SK-N-SH treated with all-trans-retinoic acid at 6 μM for 48 hours (cell line): ENCODE data around the gene CD163L1.

Experiments
- ATAC-seq: fragments of 200-7000 bp; cut with Tn5 transposase; 3 replicates; pipeline ENCODE4 v1.9.1; 2020; ENCODE audit warnings: mild to moderate bottlenecking, moderate library complexity
- ARNTL ChIP-seq: fragments of 450-650 bp; formaldehyde crosslinking; IDR thresholded peaks from 2 replicates; pipeline ENCODE4 v1.5.0; 2020; ENCODE audit warnings: low read depth, mild to moderate bottlenecking, moderate library complexity, borderline replicate concordance
- BACH2 ChIP-seq: fragments of 250-450 bp; sonication (Bioruptor Pico); IDR thresholded peaks from 2 replicates; pipeline ENCODE4 v1.9.0; 2021; ENCODE audit warnings: mild to moderate bottlenecking, borderline replicate concordance
- CSDC2 ChIP-seq: fragments of 250-450 bp; sonication (Bioruptor Pico); IDR thresholded peaks from 2 replicates; pipeline ENCODE4 v1.5.0; 2020; ENCODE audit warnings: mild to moderate bottlenecking, moderate library complexity
- CSRNP3 ChIP-seq: fragments of 250-450 bp; sonication (Bioruptor Pico); IDR thresholded peaks from 2 replicates; pipeline ENCODE4 v1.5.1; 2021; ENCODE audit warnings: mild to moderate bottlenecking, moderate library complexity
- ESRRG ChIP-seq: fragments of 250-450 bp; sonication (Bioruptor Pico); IDR thresholded peaks from 2 replicates; pipeline ENCODE4 v1.6.1; 2021; ENCODE audit warnings: mild to moderate bottlenecking
- GLIS3 ChIP-seq: fragments of 250-450 bp; sonication (Bioruptor Pico); IDR thresholded peaks from 2 replicates; pipeline ENCODE4 v1.5.0; 2020; ENCODE audit warnings: mild to moderate bottlenecking, moderate library complexity
- ISL1 ChIP-seq: fragments of 250-450 bp; sonication (Bioruptor Pico); IDR thresholded peaks from 2 replicates; pipeline ENCODE4 v2.1.2; 2022; ENCODE audit warnings: mild to moderate bottlenecking, moderate library complexity
- OSR1 ChIP-seq: fragments of 250-450 bp; sonication (Bioruptor Pico); IDR thresholded peaks from 2 replicates; pipeline ENCODE4 v1.8.0; 2022; ENCODE audit warnings: moderate library complexity, mild to moderate bottlenecking, inconsistent platforms
- PPARA ChIP-seq: fragments of 250-450 bp; sonication (Bioruptor Pico); IDR thresholded peaks from 2 replicates; pipeline ENCODE4 v1.5.0; 2020; ENCODE audit warnings: mild to moderate bottlenecking, borderline replicate concordance
- RARB ChIP-seq: fragments of 250-450 bp; sonication (Bioruptor Pico); IDR thresholded peaks from 2 replicates; pipeline ENCODE4 v1.8.0; 2021; ENCODE audit warnings: mild to moderate bottlenecking, moderate library complexity
- SNAI2 ChIP-seq: fragments of 250-450 bp; sonication (Bioruptor Pico); IDR thresholded peaks from 2 replicates; pipeline ENCODE4 v1.5.0; 2020; ENCODE audit warnings: mild to moderate bottlenecking, moderate library complexity
- TCF4 ChIP-seq: fragments of 250-450 bp; sonication (Bioruptor Pico); IDR thresholded peaks from 2 replicates; pipeline ENCODE4 v1.8.0; 2021; ENCODE audit warnings: mild to moderate bottlenecking, moderate library complexity, borderline replicate concordance
- TOX ChIP-seq: fragments of 250-450 bp; sonication (Bioruptor Pico); IDR thresholded peaks from 2 replicates; pipeline ENCODE4 v1.8.0; 2021; ENCODE audit warnings: mild to moderate bottlenecking, moderate library complexity, borderline replicate concordance
- TSHZ2 ChIP-seq: fragments of 250-450 bp; sonication (Bioruptor Pico); IDR thresholded peaks from 2 replicates; pipeline ENCODE4 v1.5.0; 2020; ENCODE audit warnings: mild to moderate bottlenecking, moderate library complexity
- ZC3H10 ChIP-seq: fragments of 250-450 bp; sonication (Bioruptor Pico); IDR thresholded peaks from 2 replicates; pipeline ENCODE4 v1.5.1; 2021; ENCODE audit warnings: mild to moderate bottlenecking, moderate library complexity
- ZFP3 ChIP-seq: fragments of 250-450 bp; sonication (Bioruptor Pico); IDR thresholded peaks from 2 replicates; pipeline ENCODE4 v1.5.0; 2020; ENCODE audit warnings: mild to moderate bottlenecking, moderate library complexity
- ZFP30 ChIP-seq: fragments of 450-650 bp; formaldehyde crosslinking; IDR thresholded peaks from 2 replicates; pipeline ENCODE4 v1.5.0; 2022; ENCODE audit warnings: mild to moderate bottlenecking, moderate library complexity
- ZNF565 ChIP-seq: fragments of 450-650 bp; formaldehyde crosslinking; conservative IDR thresholded peaks from 2 replicates; pipeline ENCODE4 v1.5.0; 2020; ENCODE audit warnings: low read depth, mild to moderate bottlenecking, moderate library complexity
- ZNF70 ChIP-seq: fragments of 450-650 bp; formaldehyde crosslinking; IDR thresholded peaks from 2 replicates; pipeline ENCODE4 v1.5.0; 2020; ENCODE audit warnings: mild to moderate bottlenecking, moderate library complexity
- ZNF8 ChIP-seq: fragments of 450-650 bp; formaldehyde crosslinking; IDR thresholded peaks from 2 replicates; pipeline ENCODE4 v1.5.0; 2020; ENCODE audit warnings: mild to moderate bottlenecking, moderate library complexity
- TF ChIP-seq, protein P1 (sequence below): fragments of 250-450 bp; sonication (Bioruptor Pico); IDR thresholded peaks from 2 replicates; pipeline ENCODE4 v1.5.1; 2020; ENCODE audit warnings: low read depth, mild to moderate bottlenecking, moderate library complexity
- TF ChIP-seq, protein P2 (sequence below): fragments of 250-450 bp; sonication (Bioruptor Pico); IDR thresholded peaks from 2 replicates; pipeline ENCODE4 v1.8.0; 2020; ENCODE audit warnings: mild to moderate bottlenecking, moderate library complexity, borderline replicate concordance
- TF ChIP-seq, protein P3 (sequence below): fragments of 250-450 bp; sonication (Bioruptor Pico); IDR thresholded peaks from 2 replicates; pipeline ENCODE4 v1.8.0; 2021; ENCODE audit warnings: low read depth, mild to moderate bottlenecking, moderate library complexity, borderline replicate concordance

CD163L1 gene

DNA sequence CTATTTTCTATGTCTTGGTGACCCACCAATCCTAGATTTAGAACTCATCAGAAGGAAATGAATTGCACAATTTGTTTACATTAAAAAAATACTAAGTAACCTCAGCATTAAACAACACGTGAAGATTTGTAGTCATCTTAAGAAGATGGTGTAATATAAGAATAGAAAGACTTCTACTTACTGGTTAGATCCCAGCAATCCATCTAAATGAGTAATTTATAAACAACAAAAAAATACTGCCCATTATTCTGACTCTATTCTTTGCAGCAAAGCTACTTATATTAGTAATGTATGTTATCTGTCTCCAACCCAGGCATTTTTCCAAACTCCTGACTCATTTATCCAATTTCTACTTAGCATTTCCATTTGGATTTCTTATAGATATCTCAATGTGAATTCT lies 67.8 kb downstream of the CD163L1 start:
- TF ChIP-seq SNAI2 (CRISPR knock-in tag) (no peak), TOX (CRISPR knock-in tag) (no peak), ARNTL (CRISPR knock-in tag) (no peak), TCF4 (CRISPR knock-in tag) (no peak), ESRRG (CRISPR knock-in tag) (no peak), PPARA (CRISPR knock-in tag) (no peak), ZNF565 (CRISPR knock-in tag) (no peak), CSRNP3 (no peak), ZNF70 (CRISPR knock-in tag) (no peak), RARB (CRISPR knock-in tag) (no peak), ZC3H10 (CRISPR knock-in tag) (no peak), GLIS3 (CRISPR knock-in tag) (no peak), ZFP3 (no peak), ZFP30 (CRISPR knock-in tag) (no peak), CSDC2 (CRISPR knock-in tag) (no peak), ZNF8 (CRISPR knock-in tag) (no peak), TSHZ2 (CRISPR knock-in tag) (no peak)
- TF ChIP-seq, protein P1, sequence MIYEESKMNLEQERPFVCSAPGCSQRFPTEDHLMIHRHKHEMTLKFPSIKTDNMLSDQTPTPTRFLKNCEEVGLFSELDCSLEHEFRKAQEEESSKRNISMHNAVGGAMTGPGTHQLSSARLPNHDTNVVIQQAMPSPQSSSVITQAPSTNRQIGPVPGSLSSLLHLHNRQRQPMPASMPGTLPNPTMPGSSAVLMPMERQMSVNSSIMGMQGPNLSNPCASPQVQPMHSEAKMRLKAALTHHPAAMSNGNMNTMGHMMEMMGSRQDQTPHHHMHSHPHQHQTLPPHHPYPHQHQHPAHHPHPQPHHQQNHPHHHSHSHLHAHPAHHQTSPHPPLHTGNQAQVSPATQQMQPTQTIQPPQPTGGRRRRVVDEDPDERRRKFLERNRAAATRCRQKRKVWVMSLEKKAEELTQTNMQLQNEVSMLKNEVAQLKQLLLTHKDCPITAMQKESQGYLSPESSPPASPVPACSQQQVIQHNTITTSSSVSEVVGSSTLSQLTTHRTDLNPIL = no peak
- TF ChIP-seq, protein P2, sequence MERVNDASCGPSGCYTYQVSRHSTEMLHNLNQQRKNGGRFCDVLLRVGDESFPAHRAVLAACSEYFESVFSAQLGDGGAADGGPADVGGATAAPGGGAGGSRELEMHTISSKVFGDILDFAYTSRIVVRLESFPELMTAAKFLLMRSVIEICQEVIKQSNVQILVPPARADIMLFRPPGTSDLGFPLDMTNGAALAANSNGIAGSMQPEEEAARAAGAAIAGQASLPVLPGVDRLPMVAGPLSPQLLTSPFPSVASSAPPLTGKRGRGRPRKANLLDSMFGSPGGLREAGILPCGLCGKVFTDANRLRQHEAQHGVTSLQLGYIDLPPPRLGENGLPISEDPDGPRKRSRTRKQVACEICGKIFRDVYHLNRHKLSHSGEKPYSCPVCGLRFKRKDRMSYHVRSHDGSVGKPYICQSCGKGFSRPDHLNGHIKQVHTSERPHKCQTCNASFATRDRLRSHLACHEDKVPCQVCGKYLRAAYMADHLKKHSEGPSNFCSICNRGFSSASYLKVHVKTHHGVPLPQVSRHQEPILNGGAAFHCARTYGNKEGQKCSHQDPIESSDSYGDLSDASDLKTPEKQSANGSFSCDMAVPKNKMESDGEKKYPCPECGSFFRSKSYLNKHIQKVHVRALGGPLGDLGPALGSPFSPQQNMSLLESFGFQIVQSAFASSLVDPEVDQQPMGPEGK (CRISPR knock-in tag) = no peak
- TF ChIP-seq, protein P3, sequence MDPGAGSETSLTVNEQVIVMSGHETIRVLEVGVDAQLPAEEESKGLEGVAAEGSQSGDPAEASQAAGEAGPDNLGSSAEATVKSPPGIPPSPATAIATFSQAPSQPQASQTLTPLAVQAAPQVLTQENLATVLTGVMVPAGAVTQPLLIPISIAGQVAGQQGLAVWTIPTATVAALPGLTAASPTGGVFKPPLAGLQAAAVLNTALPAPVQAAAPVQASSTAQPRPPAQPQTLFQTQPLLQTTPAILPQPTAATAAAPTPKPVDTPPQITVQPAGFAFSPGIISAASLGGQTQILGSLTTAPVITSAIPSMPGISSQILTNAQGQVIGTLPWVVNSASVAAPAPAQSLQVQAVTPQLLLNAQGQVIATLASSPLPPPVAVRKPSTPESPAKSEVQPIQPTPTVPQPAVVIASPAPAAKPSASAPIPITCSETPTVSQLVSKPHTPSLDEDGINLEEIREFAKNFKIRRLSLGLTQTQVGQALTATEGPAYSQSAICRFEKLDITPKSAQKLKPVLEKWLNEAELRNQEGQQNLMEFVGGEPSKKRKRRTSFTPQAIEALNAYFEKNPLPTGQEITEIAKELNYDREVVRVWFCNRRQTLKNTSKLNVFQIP (CRISPR knock-in tag) = no peak
- no peak for ATAC-seq

DNA sequence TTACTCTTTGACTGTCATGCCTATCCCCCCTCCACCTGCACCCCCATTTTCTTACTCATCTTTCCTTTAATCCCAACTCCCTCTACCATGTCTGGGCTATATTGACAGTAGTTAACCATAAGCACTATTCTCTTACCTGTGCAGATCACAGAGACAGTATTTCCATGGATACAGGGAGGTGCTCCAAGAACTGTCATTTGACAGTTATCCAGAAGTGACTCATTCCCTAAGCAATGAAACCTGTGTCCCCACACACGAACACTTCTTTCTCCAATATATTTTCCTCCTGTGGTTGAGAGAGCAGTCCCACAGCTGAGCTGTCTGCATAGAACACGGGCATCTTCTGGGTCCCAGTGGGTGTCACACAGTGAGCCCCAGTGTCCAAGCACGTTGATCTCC lies 68.8 kb downstream of the CD163L1 start:
- ATAC-seq = no peak
- no peak for TF ChIP-seq ZNF565 (CRISPR knock-in tag)
- no peak for TF ChIP-seq ZNF70 (CRISPR knock-in tag)
- no peak for TF ChIP-seq BACH2
- no peak for TF ChIP-seq ZFP3
- TF ChIP-seq PPARA (CRISPR knock-in tag) = no peak
- TF ChIP-seq RARB (CRISPR knock-in tag) = no peak
- no peak for TF ChIP-seq TOX (CRISPR knock-in tag)
- no peak for TF ChIP-seq ARNTL (CRISPR knock-in tag)
- no peak for TF ChIP-seq SNAI2 (CRISPR knock-in tag)
- no peak for TF ChIP-seq TCF4 (CRISPR knock-in tag)
- TF ChIP-seq, protein P1 = no peak
- TF ChIP-seq CSDC2 (CRISPR knock-in tag) = no peak
- no peak for TF ChIP-seq CSRNP3
- TF ChIP-seq ZNF8 (CRISPR knock-in tag) = no peak
- no peak for TF ChIP-seq OSR1 (CRISPR knock-in tag)
- no peak for TF ChIP-seq ISL1 (CRISPR knock-in tag)
